Activated CD4-positive, CD25-positive, alpha-beta regulatory T cell treated with anti-CD3 and anti-CD28 coated beads, Interleukin-2, amount 50 U/mL, for 16 hours (primary cell): ENCODE results near the gene WNT11.

Experiments
- DNase-seq: peaks from one replicate; pipeline ENCODE4 v3.0.0-alpha.2; 2020; ENCODE audit warnings: low read depth, low spot score

The WNT11 gene

GRCh38 chr11:76176463-76176862 lies 29.8 kb downstream of the WNT11 start:
- no peak for DNase-seq

- no peak for DNase-seq
These were observed 30.5 kb downstream of the WNT11 start for GRCh38 chr11:76175783-76176182.

DNA sequence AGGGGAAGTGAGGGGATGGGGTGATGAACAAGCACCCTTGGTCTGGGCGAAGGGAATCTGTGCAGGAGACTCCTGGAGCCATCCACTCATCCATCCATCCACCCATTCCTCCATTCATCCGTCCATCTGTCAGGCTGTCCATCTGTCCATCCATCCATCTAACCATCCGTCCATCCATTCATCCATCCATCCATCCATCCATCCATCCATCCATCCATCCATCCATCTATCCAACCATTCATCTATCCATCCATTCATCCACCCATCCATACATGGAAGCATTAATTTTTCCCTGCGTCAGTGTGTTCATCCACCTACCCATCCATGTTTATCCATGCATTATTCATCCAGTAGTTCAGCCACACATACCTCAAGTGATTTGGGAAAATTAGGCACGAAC lies 32.0 kb downstream of the WNT11 start:
- no peak for DNase-seq

DNA sequence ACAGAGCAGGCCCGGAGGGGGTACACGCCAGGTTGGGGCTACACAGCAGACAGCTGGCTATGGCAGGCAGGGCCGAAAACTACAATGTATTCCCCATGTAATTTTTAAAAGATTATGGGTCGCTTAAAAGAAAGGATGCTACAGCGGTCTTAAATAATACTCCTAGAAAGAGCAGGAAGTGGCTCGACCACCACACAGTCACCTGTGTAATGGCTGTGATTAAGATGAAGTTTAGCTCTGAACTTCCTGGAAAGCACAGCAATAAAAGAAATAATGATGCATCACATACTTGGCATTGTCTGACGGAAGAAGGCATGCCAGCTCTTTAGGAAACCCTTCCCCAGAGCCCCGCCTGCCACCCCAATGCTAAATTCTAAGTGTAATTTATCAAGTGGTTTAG lies 32.6 kb downstream of the WNT11 start:
- DNase-seq, result no peak

DNA sequence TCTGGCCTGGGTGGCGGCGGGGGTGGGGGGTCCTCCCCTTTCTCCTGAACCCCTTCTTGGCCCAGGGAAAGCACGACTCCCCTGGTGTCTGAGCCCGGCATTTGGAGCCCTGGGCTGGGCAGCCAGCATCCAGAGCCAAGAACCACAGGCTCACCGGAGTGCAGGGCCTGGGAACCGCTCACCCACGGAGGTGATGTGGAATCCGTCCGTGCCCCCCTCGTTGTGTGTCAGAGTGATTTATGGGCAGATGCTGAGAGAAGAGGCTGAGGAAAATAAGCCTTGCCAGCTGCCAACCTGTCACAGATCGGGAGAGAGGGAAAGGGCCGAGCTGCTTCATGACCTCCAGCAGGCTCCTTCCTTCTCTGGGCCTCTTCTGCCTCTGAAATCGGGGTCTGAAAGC lies 33.7 kb downstream of the WNT11 start:
- no peak for DNase-seq

GRCh38 chr11:76170468-76170867 lies 35.8 kb downstream of the WNT11 start:
- no peak for DNase-seq

GRCh38 chr11:76169473-76169896 lies 36.8 kb downstream of the WNT11 start:
- no peak for DNase-seq

GRCh38 chr11:76167590-76167989 lies 38.7 kb downstream of the WNT11 start:
- no peak for DNase-seq

DNA sequence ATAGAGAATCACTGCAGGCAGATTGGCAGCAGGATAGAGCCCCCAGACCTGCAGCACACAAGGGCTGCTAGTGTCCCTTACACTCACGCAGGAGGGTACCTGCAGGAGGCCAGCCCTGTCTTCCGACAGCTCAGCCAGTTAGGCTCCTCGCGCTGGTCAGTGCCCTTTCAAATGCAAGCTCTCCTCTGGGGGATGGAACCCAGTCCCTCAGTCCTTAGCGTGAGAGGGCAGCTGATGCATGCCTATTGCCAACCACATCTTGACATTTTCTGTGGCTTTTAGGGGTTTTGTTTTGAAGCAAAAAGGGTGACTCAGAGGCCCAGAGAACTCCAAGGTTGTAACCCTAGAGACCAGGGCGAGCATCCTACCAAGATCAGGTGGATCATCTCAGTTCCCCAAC lies 40.0 kb downstream of the WNT11 start:
- no peak for DNase-seq

DNA sequence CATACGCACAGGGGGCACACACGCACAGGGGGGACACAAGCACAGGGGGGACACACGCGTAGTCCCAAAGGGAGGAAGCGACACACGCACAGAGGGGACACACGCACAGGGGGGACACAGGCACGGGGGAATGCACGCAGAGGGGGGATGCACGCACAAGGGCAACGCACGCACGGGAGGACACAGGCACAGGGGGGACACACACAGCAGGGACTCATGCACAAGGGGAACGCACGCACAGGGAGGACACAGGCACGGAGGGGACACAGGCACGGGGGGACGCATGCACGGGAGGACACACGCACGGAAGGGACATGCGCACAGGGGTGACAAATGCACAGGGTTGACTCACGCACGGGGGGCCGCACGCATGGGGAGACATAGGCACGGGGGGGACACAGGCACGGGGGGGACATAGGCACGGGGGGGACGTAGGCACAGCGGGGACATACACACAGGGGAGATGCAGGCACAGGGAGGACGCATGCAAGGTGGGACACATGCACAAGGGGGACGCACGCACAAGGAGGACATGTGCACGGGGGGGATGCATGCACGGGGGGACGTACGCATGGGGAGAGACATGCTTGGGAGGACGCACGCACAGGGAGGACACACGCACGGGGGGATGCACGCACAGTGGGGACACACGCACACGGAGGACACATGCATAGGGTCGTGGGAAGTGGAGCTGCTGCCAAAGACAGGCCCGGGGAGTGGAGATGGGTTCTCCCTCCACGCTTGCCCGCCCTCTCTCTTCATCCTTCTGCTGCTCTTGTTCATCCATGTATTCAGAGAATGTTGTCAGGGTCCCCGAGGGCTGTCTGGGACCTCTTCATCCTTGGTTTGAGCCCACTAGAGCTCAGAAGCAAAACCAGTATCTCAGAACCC lies 41.2 kb downstream of the WNT11 start:
- no peak for DNase-seq

DNA sequence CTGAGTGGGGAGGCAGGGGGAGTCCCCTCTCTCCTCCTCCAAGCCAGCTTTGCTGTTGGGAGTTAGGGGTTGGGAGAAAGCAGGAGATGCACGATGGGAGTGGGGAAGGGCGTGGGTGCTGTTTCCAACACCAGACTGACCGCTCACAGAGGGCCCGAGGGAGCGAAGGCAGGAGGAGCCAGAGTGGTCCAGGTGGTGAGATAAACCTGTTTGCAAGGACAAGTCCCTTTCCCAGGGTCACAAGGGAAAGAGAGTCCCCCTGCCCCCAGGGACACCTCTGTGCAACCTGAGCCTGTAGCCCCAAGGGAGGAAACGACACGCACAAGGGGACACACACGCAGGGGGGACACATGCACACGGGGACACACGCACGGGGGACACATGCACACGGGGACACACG lies 42.2 kb downstream of the WNT11 start:
- DNase-seq, result no peak

DNA sequence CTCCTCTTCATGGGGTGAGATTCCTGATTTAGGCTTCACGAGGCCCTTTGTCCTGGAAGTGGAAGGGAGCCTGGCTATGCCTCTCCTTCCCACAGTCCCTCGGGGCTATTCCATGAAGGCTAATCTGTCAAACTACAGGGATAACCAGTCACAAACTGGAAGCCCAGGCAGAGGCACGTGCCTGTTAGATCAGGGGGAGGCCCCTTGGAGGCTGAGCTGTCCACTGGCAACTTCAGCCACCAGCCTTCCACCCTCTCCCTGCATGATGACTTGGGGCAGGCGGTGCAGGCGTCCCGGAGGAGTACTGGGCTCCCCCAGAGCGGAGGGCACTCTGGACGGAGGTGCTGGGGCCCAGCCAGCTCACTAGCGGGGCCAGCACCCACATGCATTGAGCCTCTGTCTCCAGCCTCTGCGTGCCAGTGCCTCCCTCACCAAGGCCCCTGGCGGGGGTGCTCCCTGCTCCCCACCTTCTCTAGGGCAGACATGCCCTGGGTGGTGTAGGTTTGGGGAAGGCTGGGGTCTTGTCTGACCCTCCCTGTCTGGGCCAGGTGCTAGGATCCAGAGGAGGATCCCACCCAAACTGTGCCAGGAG lies 42.9 kb downstream of the WNT11 start:
- no peak for DNase-seq

DNA sequence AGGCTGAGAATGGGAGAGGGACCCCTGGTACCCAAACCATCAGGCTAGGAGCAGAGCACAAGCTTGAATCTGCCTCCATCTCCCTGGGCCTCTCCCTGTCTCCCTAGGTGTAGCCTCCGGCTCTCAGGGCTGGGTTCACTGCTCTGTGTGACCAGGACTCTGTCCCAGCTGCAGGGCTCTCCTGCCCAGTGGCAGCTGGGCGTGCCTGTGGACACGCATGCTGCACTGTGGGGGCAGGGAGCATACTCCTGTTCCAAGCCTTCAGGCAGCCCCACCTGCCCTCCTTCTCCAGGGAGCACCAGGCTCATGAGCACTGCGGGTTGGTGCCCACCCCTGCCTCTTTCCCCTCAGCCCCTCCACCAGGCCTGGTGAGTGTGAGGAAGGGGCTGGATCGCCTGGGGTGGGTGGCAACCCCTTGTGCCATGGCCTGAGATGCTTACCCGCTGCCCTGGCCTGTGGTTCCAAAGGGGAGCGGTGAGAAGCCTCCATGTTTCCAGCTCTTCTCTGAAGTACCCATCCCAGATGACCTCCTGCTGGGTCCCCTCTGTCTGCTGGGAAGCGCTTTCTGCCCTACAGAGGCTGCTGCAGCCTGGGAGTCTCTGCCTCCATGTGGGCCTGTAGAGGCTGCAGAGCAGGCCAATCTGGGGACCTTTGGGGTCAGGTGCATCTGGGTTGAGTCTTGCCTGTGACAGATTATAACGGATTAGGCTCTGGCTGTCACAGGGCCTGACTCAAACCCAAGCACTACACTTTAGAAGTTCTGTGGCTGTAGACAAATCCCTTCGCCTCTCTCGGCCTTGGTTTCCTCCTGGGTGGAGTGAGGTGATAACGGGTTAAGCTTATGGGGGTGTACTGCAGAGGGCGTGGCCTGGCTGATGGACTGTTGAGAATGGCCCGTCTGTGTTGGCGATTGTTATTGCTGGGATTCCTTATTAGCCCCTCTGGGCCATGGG lies 43.7 kb downstream of the WNT11 start:
- DNase-seq, result no peak

DNA sequence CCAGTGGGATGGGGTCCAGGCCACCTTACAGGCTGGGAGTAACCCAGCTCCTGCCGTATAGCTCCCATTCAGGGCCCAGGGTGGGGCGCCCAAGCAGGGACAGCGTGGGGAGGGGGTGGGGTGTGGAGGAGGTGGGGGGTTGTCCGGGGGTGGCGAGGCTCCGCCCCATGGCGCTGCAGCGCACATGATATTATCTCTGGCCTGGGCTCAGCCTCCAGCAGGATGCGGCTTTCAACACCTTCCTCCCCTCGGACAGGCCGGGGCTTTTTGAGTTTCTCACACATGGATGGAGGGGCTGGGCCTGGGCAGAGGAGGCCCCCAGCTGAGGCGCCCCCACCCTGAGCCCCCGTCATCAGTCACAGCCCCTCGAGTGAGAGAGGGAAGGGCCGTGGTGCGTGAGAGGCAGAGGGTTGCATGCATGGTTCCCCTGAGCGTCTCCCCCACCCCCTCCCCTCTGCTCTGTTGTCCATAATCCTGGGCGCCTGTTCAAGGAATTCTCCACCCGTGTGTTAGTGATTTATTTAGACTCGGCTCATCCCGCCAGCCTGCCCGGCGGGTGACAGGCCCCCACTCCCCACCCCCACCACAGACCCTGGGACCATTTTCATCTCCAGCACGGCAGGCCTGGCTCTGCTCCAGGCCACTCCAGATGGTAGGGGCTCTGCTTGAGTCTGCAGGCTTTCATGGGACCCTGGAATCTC lies 44.9 kb downstream of the WNT11 start:
- no peak for DNase-seq

GRCh38 chr11:76160856-76161255 lies 45.4 kb downstream of the WNT11 start:
- no peak for DNase-seq

DNA sequence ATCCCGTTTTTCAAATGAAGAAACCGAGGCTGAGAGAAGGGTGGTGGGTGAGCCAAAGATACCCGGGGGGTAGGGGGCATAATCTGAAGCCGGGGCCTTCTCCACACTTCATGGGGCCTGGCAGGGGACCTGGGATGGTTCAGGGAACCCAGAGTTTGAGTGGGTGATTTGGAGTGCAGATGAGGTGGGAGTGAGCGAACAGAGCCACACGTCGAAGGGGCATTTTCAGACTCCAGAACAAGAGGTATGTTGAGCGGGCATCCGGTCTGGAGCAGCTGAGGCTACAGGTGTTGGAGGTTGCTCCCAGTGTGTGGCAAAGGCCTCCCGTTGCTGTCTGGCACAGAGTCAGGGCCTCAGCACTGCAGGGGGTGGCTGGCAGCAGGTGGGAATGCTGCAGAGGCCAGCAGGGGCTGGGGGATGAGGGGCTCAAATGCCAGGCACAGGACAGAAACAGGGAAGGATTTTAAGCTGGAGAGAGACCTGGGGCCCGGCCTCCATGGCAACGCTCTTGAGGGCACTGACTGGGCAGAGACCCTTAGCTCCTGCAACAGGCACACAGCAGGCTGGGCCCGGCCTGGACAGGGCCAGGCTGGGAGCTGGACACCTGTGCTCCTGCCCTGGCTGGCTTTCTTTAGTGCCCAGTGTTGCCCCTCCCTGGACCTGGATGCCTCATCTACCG lies 46.2 kb downstream of the WNT11 start:
- DNase-seq, result no peak

- no peak for DNase-seq
These were observed 46.9 kb downstream of the WNT11 start for GRCh38 chr11:76159303-76159937.

DNA sequence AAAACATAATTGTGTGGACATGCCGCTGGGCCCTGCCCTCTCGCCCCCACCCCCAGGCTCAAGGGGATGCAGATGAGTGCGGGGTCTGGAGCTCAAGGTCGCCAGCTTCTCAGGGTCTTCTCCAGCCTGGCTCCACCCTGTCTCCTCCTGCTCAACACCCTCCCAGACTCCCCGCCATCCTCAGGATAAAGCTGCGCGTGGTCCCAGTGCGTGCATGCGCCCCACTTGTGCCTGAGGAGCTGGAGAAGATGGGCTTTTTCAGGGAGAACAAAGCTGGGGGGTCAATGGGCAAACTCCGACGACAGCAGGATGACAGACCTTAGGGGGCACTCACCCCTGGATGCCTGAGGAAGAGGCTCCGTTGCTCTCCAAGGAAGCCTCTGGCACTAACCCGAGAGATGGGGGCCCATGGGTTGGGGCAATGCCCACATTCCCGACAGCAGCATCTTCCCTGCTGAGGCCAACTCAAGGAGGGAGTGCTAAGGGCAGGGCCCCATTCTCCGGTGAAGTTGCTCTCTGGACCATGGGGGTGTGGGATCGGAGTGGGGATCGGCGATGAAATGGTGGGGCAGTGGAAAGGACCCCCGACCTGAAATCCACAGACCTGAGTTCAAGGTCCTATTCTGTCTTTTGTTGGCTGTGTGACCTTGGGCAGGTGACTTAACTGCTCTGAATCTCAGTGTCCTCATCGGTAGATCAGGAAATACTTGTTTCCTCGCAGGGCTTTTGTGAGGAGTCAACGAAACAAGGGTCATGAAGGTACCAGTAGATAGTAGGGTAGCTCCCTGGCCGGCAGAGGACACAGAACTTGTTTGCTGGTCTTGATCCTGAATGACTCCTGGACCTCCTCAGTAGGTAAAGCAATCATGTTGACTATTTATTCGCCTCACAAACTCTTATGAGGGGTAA lies 47.7 kb downstream of the WNT11 start:
- no peak for DNase-seq

DNA sequence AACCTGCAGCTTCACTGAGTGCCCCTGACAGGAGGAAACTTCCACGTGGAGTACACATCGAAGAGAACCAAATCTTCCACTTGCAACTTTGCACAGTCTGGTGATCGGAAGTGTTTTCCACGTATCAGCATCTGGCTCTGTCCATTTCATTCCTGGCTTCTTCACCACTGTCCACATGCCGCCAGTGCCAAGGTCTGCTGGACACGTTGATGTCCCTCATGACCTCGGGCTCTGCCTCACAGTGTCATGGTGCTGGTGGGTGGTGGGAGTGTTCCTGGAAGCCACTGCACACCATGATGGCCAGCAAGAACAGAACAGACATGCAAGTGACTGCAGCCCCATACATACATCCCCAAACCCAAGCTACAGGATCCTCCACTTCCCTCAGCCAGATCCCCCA lies 48.4 kb downstream of the WNT11 start:
- no peak for DNase-seq
